NK-92 (cell line): ENCODE data around the gene DYRK3.
A peak's percentile ranks its signal among the peaks of the same experiment; 100 is the strongest.
"Not testable (repeated sequence)": the region's sequence is repeated elsewhere in the genome, so short reads cannot be mapped to it uniquely, and the experiment has no call there.

Source experiments
- DNase-seq: peaks from one replicate; lab custom pipeline; 2025; ENCODE audit not compliant: unreplicated experiment; lab: John Stamatoyannopoulos, UW

DYRK3 gene

GRCh38 chr1:206628916-206629315 lies 6.4 kb upstream of the DYRK3 start:
- no peak for DNase-seq

GRCh38 chr1:206631085-206631509 lies 4.2 kb upstream of the DYRK3 start:
- DNase-seq = no peak

GRCh38 chr1:206633708-206634121 lies 1.6 kb upstream of the DYRK3 start:
- no peak for DNase-seq

GRCh38 chr1:206634365-206635079 lies 814 bp upstream of the DYRK3 start:
- peak; percentile 20 for DNase-seq

- DNase-seq = no peak
Measured at GRCh38 chr1:206635978-206636345, 626 bp downstream of the DYRK3 start.

GRCh38 chr1:206636671-206637070 lies 1.3 kb downstream of the DYRK3 start:
- no peak for DNase-seq

GRCh38 chr1:206637605-206638004 lies 2.3 kb downstream of the DYRK3 start:
- no peak for DNase-seq

- DNase-seq = not testable (repeated sequence)
Measured at GRCh38 chr1:206642074-206642473, 6.7 kb downstream of the DYRK3 start.

GRCh38 chr1:206643118-206643698 lies 7.9 kb downstream of the DYRK3 start:
- no peak for DNase-seq

- DNase-seq = no peak
Measured at GRCh38 chr1:206646504-206646903, 11.2 kb downstream of the DYRK3 start.

GRCh38 chr1:206647224-206647623 lies 11.9 kb downstream of the DYRK3 start:
- DNase-seq = no peak

- no peak for DNase-seq
Measured at GRCh38 chr1:206649261-206649921, 14.1 kb downstream of the DYRK3 start.

GRCh38 chr1:206651014-206651413 lies 15.7 kb downstream of the DYRK3 start:
- no peak for DNase-seq

GRCh38 chr1:206651958-206652890 lies 16.9 kb downstream of the DYRK3 start:
- no peak for DNase-seq

- DNase-seq = no peak
Measured at GRCh38 chr1:206653715-206654459, 18.6 kb downstream of the DYRK3 start.

- no peak for DNase-seq
Measured at GRCh38 chr1:206654828-206655227, 19.5 kb downstream of the DYRK3 start.

GRCh38 chr1:206655471-206655882 lies 20.1 kb downstream of the DYRK3 start:
- DNase-seq = no peak

GRCh38 chr1:206656936-206657335 lies 21.6 kb downstream of the DYRK3 start:
- DNase-seq = no peak

- DNase-seq = no peak
Measured at GRCh38 chr1:206657751-206658150, 22.4 kb downstream of the DYRK3 start.

GRCh38 chr1:206658264-206658980 lies 23.1 kb downstream of the DYRK3 start:
- DNase-seq = no peak
